ENCODE data around the gene CNTNAP5. TPM values are rescaled to one million over a fixed set of nuclear protein-coding genes. Genes with fewer than 3 reads are reported as not detected.

The CNTNAP5 gene
- total RNA-seq, 1 experiment from 2014 or later = not detected

- no peaks in the 10 kb centered on the region for H3K9me3 ChIP-seq (ENCODE audit: low read depth, low read length, poor library complexity, severe bottlenecking)
- no peaks in the 10 kb centered on the region for H3K36me3 ChIP-seq (ENCODE audit: insufficient read depth, low read length, poor library complexity, severe bottlenecking)
- H3K27ac ChIP-seq (ENCODE audit: low read depth, low read length, poor library complexity, severe bottlenecking) = no peak overlapping the region
- BruUV-seq (replicated peaks) = no TSS peak
- intact Hi-C loops (cut with micrococcal nuclease; ENCODE audit: unreplicated experiment) = no loop called here
- TF ChIP-seq CTCF (conservative IDR thresholded peaks at IDR 0.05; ENCODE audit: low read depth, low read length) (no peak), EZH2 (IDR thresholded peaks at IDR 0.05; ENCODE audit: borderline replicate concordance, low read depth, low read length, poor library complexity, severe bottlenecking) (no peak)
- DNase-seq (ENCODE audit: low spot score) = no peak
- no peaks in the 10 kb centered on the region for H3K4me1 ChIP-seq (ENCODE audit: insufficient read depth, low read length, poor library complexity, severe bottlenecking)
- H3K4me3 ChIP-seq (ENCODE audit: low read depth, low read length, poor library complexity, severe bottlenecking) = no peak overlapping the region
- POLR2A ChIA-PET (ENCODE audit: low non-redundant PET) = no interaction called here
- CTCF ChIA-PET = no interaction called here
- no peaks in the 10 kb centered on the region for H3K27me3 ChIP-seq (replicated peaks; ENCODE audit: insufficient read depth, low read depth, low read length, poor library complexity)
Observed at GRCh38 chr2:124875627-124876244, 850.6 kb downstream of the CNTNAP5 start.

- no peaks in the 10 kb centered on the region for H3K36me3 ChIP-seq (ENCODE audit: insufficient read depth, low read length, poor library complexity, severe bottlenecking)
- POLR2A ChIA-PET (ENCODE audit: low non-redundant PET) = no interaction called here
- intact Hi-C loops (cut with micrococcal nuclease; ENCODE audit: unreplicated experiment) = no loop called here
- no peak overlapping the region for H3K4me3 ChIP-seq (ENCODE audit: low read depth, low read length, poor library complexity, severe bottlenecking)
- DNase-seq (ENCODE audit: low spot score) = no peak
- H3K27ac ChIP-seq (ENCODE audit: low read depth, low read length, poor library complexity, severe bottlenecking) = no peak overlapping the region
- no TSS peak for BruUV-seq (replicated peaks)
- TF ChIP-seq EZH2 (IDR thresholded peaks at IDR 0.05; ENCODE audit: borderline replicate concordance, low read depth, low read length, poor library complexity, severe bottlenecking) (no peak), CTCF (conservative IDR thresholded peaks at IDR 0.05; ENCODE audit: low read depth, low read length) (no peak)
- no peaks in the 10 kb centered on the region for H3K4me1 ChIP-seq (ENCODE audit: insufficient read depth, low read length, poor library complexity, severe bottlenecking)
- no peaks in the 10 kb centered on the region for H3K27me3 ChIP-seq (replicated peaks; ENCODE audit: insufficient read depth, low read depth, low read length, poor library complexity)
- CTCF ChIA-PET = no interaction called here
- no peaks in the 10 kb centered on the region for H3K9me3 ChIP-seq (ENCODE audit: low read depth, low read length, poor library complexity, severe bottlenecking)
Observed at GRCh38 chr2:124877141-124877577, 852.1 kb downstream of the CNTNAP5 start.

- Histone ChIP-seq H3K27ac (ENCODE audit: low read depth, low read length, poor library complexity, severe bottlenecking) (no peak overlapping the region), H3K4me1 (ENCODE audit: insufficient read depth, low read length, poor library complexity, severe bottlenecking) (no peaks in the 10 kb centered on the region), H3K9me3 (ENCODE audit: low read depth, low read length, poor library complexity, severe bottlenecking) (no peaks in the 10 kb centered on the region), H3K27me3 (replicated peaks; ENCODE audit: insufficient read depth, low read depth, low read length, poor library complexity) (no peaks in the 10 kb centered on the region), H3K36me3 (ENCODE audit: insufficient read depth, low read length, poor library complexity, severe bottlenecking) (no peaks in the 10 kb centered on the region), H3K4me3 (ENCODE audit: low read depth, low read length, poor library complexity, severe bottlenecking) (no peak overlapping the region)
- TF ChIP-seq EZH2 (IDR thresholded peaks at IDR 0.05; ENCODE audit: borderline replicate concordance, low read depth, low read length, poor library complexity, severe bottlenecking) = no peak
- TF ChIP-seq CTCF (conservative IDR thresholded peaks at IDR 0.05; ENCODE audit: low read depth, low read length) = no peak
- CTCF ChIA-PET = no interaction called here
- POLR2A ChIA-PET (ENCODE audit: low non-redundant PET) = no interaction called here
- DNase-seq (ENCODE audit: low spot score) = no peak
- intact Hi-C loops (cut with micrococcal nuclease; ENCODE audit: unreplicated experiment) = no loop called here
- BruUV-seq (replicated peaks) = no TSS peak
Observed at GRCh38 chr2:124879640-124880039, 854.6 kb downstream of the CNTNAP5 start.
